ENCODE measurements around the gene ZNF761.

DNA sequence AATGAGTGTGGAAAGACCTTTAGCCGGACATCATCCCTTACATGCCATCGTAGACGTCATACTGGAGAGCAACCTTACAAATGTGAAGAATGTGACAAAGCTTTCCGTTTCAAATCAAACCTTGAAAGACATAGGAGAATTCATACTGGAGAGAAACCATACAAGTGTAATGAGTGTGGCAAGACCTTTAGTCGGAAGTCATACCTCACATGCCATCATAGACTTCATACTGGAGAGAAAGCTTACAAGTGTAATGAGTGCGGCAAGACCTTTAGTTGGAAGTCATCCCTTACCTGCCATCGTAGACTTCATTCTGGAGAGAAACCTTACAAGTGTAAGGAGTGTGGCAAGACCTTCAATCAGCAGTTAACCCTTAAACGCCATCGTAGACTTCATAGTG, 24.0 kb downstream of the ZNF761 start:
- TF ChIP-seq, protein P1, sequence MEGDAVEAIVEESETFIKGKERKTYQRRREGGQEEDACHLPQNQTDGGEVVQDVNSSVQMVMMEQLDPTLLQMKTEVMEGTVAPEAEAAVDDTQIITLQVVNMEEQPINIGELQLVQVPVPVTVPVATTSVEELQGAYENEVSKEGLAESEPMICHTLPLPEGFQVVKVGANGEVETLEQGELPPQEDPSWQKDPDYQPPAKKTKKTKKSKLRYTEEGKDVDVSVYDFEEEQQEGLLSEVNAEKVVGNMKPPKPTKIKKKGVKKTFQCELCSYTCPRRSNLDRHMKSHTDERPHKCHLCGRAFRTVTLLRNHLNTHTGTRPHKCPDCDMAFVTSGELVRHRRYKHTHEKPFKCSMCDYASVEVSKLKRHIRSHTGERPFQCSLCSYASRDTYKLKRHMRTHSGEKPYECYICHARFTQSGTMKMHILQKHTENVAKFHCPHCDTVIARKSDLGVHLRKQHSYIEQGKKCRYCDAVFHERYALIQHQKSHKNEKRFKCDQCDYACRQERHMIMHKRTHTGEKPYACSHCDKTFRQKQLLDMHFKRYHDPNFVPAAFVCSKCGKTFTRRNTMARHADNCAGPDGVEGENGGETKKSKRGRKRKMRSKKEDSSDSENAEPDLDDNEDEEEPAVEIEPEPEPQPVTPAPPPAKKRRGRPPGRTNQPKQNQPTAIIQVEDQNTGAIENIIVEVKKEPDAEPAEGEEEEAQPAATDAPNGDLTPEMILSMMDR (IDR thresholded peaks at IDR 0.05): no peak
- TF ChIP-seq POLR2A (IDR thresholded peaks at IDR 0.05): no peak
